Transverse colon (tissue), 4 donors: ENCODE data around the gene DLGAP1. TPM values are rescaled to one million over a fixed set of nuclear protein-coding genes. Genes with fewer than 3 reads are reported as not detected.

Experiments
- DNase-seq: peaks from one replicate; pipeline ENCODE4 v3.0.0-alpha.2; 2019
- H3K27ac ChIP-seq, 4 donors: fragments of 200-600 bp; sonication (generic); 2 replicates each; pipeline ENCODE4 v1.5.1; 2016 to 2018; ENCODE audit warnings: inconsistent platforms in 4 of 4
- H3K27me3 ChIP-seq: fragments of 200-600 bp; sonication (generic); 2 replicates; pipeline ENCODE4 v1.5.1; 2017; ENCODE audit warnings: inconsistent platforms
- H3K36me3 ChIP-seq, 4 donors: fragments of 200-600 bp; sonication (generic); 2 replicates each; pipeline ENCODE4 v1.5.1; 2017 to 2019; ENCODE audit warnings: inconsistent platforms in 4 of 4
- H3K4me1 ChIP-seq, 4 donors: fragments of 200-600 bp; sonication (generic); 2 replicates each; pipeline ENCODE4 v1.5.1; 2017 to 2020; ENCODE audit warnings: inconsistent platforms in 4 of 4
- H3K4me3 ChIP-seq, 4 donors: fragments of 200-600 bp; sonication (generic); 1 replicate in 1 of 4; 2 replicates in 3 of 4; pipeline versions ENCODE4 v1.5.1 to v1.6.1; 2017 to 2019; ENCODE audit warnings: inconsistent platforms in 4 of 4
- H3K9me3 ChIP-seq, 2 donors: fragments of 200-600 bp; sonication (generic); 2 replicates each; pipeline ENCODE4 v1.5.1; 2017 to 2019; ENCODE audit warnings: inconsistent platforms in 2 of 2
- CTCF ChIP-seq, 5 experiments: fragments of 200-600 bp in 3 of 5; fragments of 450-650 bp in 2 of 5; sonication (generic) in 3 of 5; IDR thresholded peaks; 1 replicate in 2 of 5; 2 replicates in 3 of 5; pipeline ENCODE4 v1.5.1; 2016 to 2017; ENCODE audit warnings: antibody characterized with exemption in 5 of 5, inconsistent platforms in 3 of 5, mild to moderate bottlenecking in 2 of 5, moderate library complexity in 1 of 5
- EP300 ChIP-seq: sonication (generic); formaldehyde crosslinking; IDR thresholded peaks from one replicate; pipeline ENCODE4 v1.6.1; 2017; ENCODE audit warnings: antibody characterized with exemption, low read depth
- POLR2A ChIP-seq: fragments of 450-650 bp; IDR thresholded peaks from one replicate; pipeline ENCODE4 v1.6.1; 2016; ENCODE audit warnings: antibody characterized with exemption, mild to moderate bottlenecking, moderate library complexity
- POLR2AphosphoS5 ChIP-seq, 3 donors: sonication (generic); formaldehyde crosslinking; IDR thresholded peaks; one replicate each; pipeline ENCODE4 v1.6.1; 2016; ENCODE audit warnings: antibody characterized with exemption in 3 of 3
- WGBS, 2 donors: methylation state at CpG; one replicate each; pipeline ENCODE4 v1.1.5; 2018; ENCODE audit warnings: low coverage in 1 of 2; 5-methylcytosine and 5-hydroxymethylcytosine counted together
- in situ Hi-C, 4 donors: fragments of 200-750 bp; cut with MboI; loops; one replicate each; pipeline versions ENCODE4 v1.15.0 to v1.15.1; 2017; ENCODE audit warnings: low sequenced_read_pairs in 3 of 4, low pct_ligation_motif_present in 1 of 4, low pct_unique_long_range_greater_than_20kb in 1 of 4
- intact Hi-C: fragments of 100-400 bp; cut with DNase I; formaldehyde crosslinking; loops from one replicate; pipeline ENCODE4 v1.15.1; 2023; ENCODE audit warnings: low total_unique reads
- total RNA-seq, 4 donors: library from RNA; depleted of rRNA; stranded (reverse); fragments of >200 nt; gene quantifications; one replicate each; pipeline ENCODE4 v1.1.0, GENCODE V29; 2016

Gene DLGAP1
- total RNA-seq, 4 donors from 2014 or later = 2.7 to 7.2 (median 3.3) TPM

- in situ Hi-C loops = no loop called here
- Histone ChIP-seq H3K27ac (no peak overlapping the region), H3K4me1 (no peaks in the 10 kb centered on the region), H3K27me3 (no peaks in the 10 kb centered on the region), H3K4me3 (no peak overlapping the region), H3K36me3 (no peaks in the 10 kb centered on the region), H3K9me3 (no peaks in the 10 kb centered on the region)
- DNase-seq = no peak
- 40% methylated on average over 2 of the region's 2 CpGs; no CpG with 5 or more reads in 1 of the 2 donors for whole genome bisulfite sequencing, 2 donors
- intact Hi-C loops = no loop called here
- TF ChIP-seq POLR2AphosphoS5 (IDR thresholded peaks at IDR 0.05) (no peak), POLR2A (no peak), EP300 (no peak), CTCF (IDR thresholded peaks at IDR 0.05) (no peak)
Observed at GRCh38 chr18:4232656-4233055, 222.5 kb downstream of the DLGAP1 start.

- intact Hi-C loops (no loop called here), in situ Hi-C loops (no loop called here)
- no peak overlapping the region for H3K4me3 ChIP-seq
- H3K36me3 ChIP-seq = no peaks in the 10 kb centered on the region
- no peaks in the 10 kb centered on the region for H3K9me3 ChIP-seq
- no peak overlapping the region for H3K27ac ChIP-seq
- H3K27me3 ChIP-seq = no peaks in the 10 kb centered on the region
- no peaks in the 10 kb centered on the region for H3K4me1 ChIP-seq
- TF ChIP-seq CTCF (IDR thresholded peaks at IDR 0.05) (no peak), EP300 (no peak), POLR2A (no peak), POLR2AphosphoS5 (IDR thresholded peaks at IDR 0.05) (no peak)
- no peak for DNase-seq
Observed at GRCh38 chr18:4231260-4231659, 223.8 kb downstream of the DLGAP1 start.

- 78 to 94% methylated on average over 3 of the region's 3 CpGs for WGBS, 2 donors
- Histone ChIP-seq H3K36me3 (no peaks in the 10 kb centered on the region), H3K4me3 (no peak overlapping the region), H3K27ac (no peak overlapping the region), H3K4me1 (no peaks in the 10 kb centered on the region), H3K9me3 (no peaks in the 10 kb centered on the region), H3K27me3 (no peaks in the 10 kb centered on the region)
- intact Hi-C loops = no loop called here
- in situ Hi-C loops = no loop called here
- TF ChIP-seq POLR2AphosphoS5 (IDR thresholded peaks at IDR 0.05) (no peak), EP300 (no peak), CTCF (IDR thresholded peaks at IDR 0.05) (no peak), POLR2A (no peak)
- DNase-seq = no peak
Observed at GRCh38 chr18:4230450-4231168, 224.5 kb downstream of the DLGAP1 start.

- Histone ChIP-seq H3K9me3 (no peaks in the 10 kb centered on the region), H3K27me3 (no peaks in the 10 kb centered on the region), H3K27ac (no peak overlapping the region), H3K4me3 (no peak overlapping the region), H3K36me3 (no peaks in the 10 kb centered on the region), H3K4me1 (no peaks in the 10 kb centered on the region)
- no peak for TF ChIP-seq EP300
- in situ Hi-C loops = loop anchor here in 1 of 4 donors (25.0 kb wide), 1 partner anchor 88 kb away; no protein-coding TSS in a partner anchor
- intact Hi-C loops = no loop called here
- DNase-seq = no peak
- 87% methylated on average over 4 of the region's 4 CpGs; no CpG with 5 or more reads in 1 of the 2 donors for WGBS, 2 donors
Observed at GRCh38 chr18:4224031-4224704, 230.9 kb downstream of the DLGAP1 start.
